ENCODE data around the gene ALDH1L1.

DNA sequence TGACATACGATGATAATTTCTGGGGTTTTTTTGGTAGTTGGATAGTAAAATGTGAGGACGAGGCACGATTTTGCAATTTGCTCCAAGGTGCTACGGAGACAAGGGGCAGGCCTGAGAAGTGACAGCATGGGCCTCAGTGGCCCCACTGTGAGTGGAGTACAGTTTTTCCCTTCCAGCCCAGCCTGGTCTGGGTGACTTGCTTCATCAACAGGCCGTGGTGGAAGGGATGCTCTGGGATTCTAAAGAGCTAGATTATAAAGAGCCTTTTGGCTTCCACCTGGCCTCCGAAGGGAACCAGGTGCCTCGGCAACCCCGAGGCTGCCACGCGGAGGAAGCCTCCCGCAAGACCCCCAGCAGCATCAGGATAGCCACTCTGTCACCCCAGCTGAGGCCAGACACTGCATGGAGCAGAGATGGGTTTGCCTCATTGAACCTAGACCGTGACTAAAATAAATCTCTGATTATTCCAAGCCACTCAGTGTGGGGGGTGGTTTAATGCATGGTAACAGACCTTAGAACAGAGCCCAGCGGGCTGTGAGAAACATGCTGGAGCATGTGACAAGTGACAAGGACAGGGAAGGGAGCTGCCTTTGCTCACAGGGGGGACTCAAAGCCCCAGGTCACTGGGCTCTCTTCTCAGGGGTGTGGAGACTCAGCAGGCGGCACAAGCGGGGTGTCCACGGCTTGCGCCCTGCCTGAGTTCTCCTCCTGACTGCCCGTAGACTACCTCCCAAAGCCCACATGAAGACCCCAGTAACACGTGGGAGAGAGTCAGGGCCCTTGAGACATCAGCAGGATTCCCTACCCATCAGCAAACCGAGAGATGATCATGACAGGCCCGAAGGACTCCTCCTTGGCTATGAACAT is 73.8 kb downstream of the ALDH1L1 start:
- no peak for TF ChIP-seq ZNF654 (tag by site-specific recombination; IDR thresholded peaks at IDR 0.05; ENCODE audit: low read depth)
- TF ChIP-seq KLF10 (tag by site-specific recombination; IDR thresholded peaks at IDR 0.05) = no peak
- TF ChIP-seq SALL2 (tag by site-specific recombination; IDR thresholded peaks at IDR 0.05; ENCODE audit: borderline replicate concordance) = no peak
- TF ChIP-seq CTCF (tag by site-specific recombination; IDR thresholded peaks at IDR 0.05) = no peak
- no peak for TF ChIP-seq YY1 (tag by site-specific recombination; IDR thresholded peaks at IDR 0.05)
- TF ChIP-seq PRDM1 (tag by site-specific recombination; IDR thresholded peaks at IDR 0.05) = no peak
